C4-2B (cell line): ENCODE measurements around the gene CACNA2D3.

Experiments used
- ZFX ChIP-seq: fragments of 450-650 bp; IDR thresholded peaks from 2 replicates; pipeline ENCODE4 v1.6.1; 2017
- TF ChIP-seq, protein P1 (sequence below): fragments of 450-650 bp; conservative IDR thresholded peaks from 2 replicates; pipeline ENCODE4 v1.5.1; 2017; ENCODE audit warnings: mild to moderate bottlenecking

- TF ChIP-seq, protein P1, sequence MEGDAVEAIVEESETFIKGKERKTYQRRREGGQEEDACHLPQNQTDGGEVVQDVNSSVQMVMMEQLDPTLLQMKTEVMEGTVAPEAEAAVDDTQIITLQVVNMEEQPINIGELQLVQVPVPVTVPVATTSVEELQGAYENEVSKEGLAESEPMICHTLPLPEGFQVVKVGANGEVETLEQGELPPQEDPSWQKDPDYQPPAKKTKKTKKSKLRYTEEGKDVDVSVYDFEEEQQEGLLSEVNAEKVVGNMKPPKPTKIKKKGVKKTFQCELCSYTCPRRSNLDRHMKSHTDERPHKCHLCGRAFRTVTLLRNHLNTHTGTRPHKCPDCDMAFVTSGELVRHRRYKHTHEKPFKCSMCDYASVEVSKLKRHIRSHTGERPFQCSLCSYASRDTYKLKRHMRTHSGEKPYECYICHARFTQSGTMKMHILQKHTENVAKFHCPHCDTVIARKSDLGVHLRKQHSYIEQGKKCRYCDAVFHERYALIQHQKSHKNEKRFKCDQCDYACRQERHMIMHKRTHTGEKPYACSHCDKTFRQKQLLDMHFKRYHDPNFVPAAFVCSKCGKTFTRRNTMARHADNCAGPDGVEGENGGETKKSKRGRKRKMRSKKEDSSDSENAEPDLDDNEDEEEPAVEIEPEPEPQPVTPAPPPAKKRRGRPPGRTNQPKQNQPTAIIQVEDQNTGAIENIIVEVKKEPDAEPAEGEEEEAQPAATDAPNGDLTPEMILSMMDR: no peak
- no peak for TF ChIP-seq ZFX
Measured at GRCh38 chr3:54342676-54343075, 220.3 kb downstream of the CACNA2D3 start.
